Adrenal gland (tissue), 5 donors: ENCODE measurements around the gene PA2G4.

ENCODE experiments used
- POLR2A ChIP-seq, 2 donors: fragments of 450-650 bp; IDR thresholded peaks; one replicate each; pipeline ENCODE4 v1.6.1; 2017; ENCODE audit warnings: antibody characterized with exemption in 2 of 2, mild to moderate bottlenecking in 2 of 2, moderate library complexity in 1 of 2
- TF ChIP-seq, protein P1 (sequence below), 6 experiments: fragments of 450-650 bp in 4 of 6; fragments of 200-600 bp in 2 of 6; sonication (generic) in 1 of 6; IDR thresholded peaks; 1 replicate in 5 of 6; 2 replicates in 1 of 6; pipeline versions ENCODE4 v1.5.1 to v1.8.0; 2016 to 2021; ENCODE audit warnings: antibody characterized with exemption in 6 of 6, mild to moderate bottlenecking in 2 of 6, moderate library complexity in 1 of 6
- donor health status: DM: no; HTN: no; CAD: no.

DNA sequence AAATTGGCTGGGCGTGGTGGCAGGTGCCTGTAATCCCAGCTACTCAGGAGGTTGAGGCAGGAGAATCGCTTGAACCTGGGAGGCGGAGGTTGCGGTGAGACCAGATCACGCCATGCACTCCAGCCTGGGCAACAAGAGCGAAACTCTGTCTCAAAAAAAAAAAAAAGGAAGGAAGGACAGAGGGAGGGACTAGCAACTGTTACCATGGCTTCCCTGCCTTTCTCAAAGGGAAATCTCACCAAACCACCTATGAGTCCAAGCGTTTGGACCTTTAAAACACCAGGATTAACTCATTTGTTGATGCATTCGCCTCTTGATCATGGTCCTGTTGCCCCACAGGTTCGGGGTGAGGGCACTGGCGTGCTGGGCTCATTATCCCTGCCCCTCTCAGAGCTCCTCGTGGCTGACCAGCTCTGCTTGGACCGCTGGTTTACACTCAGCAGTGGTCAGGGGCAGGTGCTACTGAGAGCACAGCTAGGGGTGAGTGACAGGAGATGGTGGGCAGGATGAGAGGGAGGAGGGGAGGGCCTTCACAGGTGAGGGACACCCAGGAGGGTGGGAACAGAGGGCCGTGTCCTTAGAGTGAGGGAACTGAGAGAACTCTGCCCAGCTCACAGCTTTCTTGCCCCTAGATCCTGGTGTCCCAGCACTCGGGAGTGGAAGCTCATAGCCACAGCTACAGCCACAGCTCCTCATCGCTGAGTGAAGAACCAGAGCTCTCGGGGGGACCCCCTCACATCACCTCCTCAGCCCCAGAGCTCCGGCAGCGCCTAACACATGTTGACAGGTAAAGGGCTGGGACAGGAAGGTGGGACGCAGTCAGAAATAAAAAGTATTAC is 37.8 kb downstream of the PA2G4 start:
- TF ChIP-seq, protein P1, sequence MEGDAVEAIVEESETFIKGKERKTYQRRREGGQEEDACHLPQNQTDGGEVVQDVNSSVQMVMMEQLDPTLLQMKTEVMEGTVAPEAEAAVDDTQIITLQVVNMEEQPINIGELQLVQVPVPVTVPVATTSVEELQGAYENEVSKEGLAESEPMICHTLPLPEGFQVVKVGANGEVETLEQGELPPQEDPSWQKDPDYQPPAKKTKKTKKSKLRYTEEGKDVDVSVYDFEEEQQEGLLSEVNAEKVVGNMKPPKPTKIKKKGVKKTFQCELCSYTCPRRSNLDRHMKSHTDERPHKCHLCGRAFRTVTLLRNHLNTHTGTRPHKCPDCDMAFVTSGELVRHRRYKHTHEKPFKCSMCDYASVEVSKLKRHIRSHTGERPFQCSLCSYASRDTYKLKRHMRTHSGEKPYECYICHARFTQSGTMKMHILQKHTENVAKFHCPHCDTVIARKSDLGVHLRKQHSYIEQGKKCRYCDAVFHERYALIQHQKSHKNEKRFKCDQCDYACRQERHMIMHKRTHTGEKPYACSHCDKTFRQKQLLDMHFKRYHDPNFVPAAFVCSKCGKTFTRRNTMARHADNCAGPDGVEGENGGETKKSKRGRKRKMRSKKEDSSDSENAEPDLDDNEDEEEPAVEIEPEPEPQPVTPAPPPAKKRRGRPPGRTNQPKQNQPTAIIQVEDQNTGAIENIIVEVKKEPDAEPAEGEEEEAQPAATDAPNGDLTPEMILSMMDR (IDR thresholded peaks at IDR 0.05) = no peak
- no peak for TF ChIP-seq POLR2A (IDR thresholded peaks at IDR 0.05)
